Kidney (tissue), 14 donors: ENCODE results near the gene LDB1. TPM values are rescaled to one million over a fixed set of nuclear protein-coding genes. Genes with fewer than 3 reads are reported as not detected.

Source experiments
- DNase-seq, 5 donors: peaks; one replicate each; pipeline ENCODE4 v3.0.0-alpha.2; 2013 to 2020
- FAIRE-seq: peaks from 2 replicates; lab custom pipeline; 2012; peaks lifted over from hg19 to GRCh38; lab: Jason Lieb, UNC
- H3K27ac ChIP-seq, 2 donors: one replicate each; pipeline ENCODE4 v1.7.0; 2013; ENCODE audit warnings: low read depth in 2 of 2, low read length in 2 of 2, inconsistent platforms in 1 of 2
- H3K27me3 ChIP-seq: one replicate; pipeline ENCODE4 v1.7.1; 2013; ENCODE audit warnings: low read length, inconsistent platforms; ENCODE audit not compliant: control insufficient read depth, insufficient read depth
- H3K36me3 ChIP-seq, 3 donors: one replicate each; pipeline versions ENCODE4 v1.7.0 to v1.7.1; 2013; ENCODE audit warnings: low read length in 3 of 3, control low read depth in 1 of 3, inconsistent platforms in 1 of 3; ENCODE audit not compliant: insufficient read depth in 3 of 3, control insufficient read depth in 2 of 3
- H3K4me1 ChIP-seq, 3 donors: one replicate each; pipeline versions ENCODE4 v1.7.0 to v1.7.1; 2013; ENCODE audit warnings: low read length in 3 of 3, inconsistent platforms in 1 of 3, low read depth in 1 of 3; ENCODE audit not compliant: control insufficient read depth in 2 of 3, insufficient read depth in 2 of 3
- H3K4me3 ChIP-seq, 3 donors: one replicate each; pipeline versions ENCODE4 v1.7.0 to v1.8.1; 2013; ENCODE audit warnings: low read length in 3 of 3, control low read depth in 1 of 3, inconsistent platforms in 1 of 3
- H3K9ac ChIP-seq, 3 donors: one replicate each; pipeline versions ENCODE4 v1.7.0 to v1.7.1; 2013; ENCODE audit warnings: low read length in 3 of 3, control low read depth in 1 of 3, inconsistent platforms in 1 of 3
- H3K9me3 ChIP-seq, 3 donors: one replicate each; pipeline versions ENCODE4 v1.7.0 to v1.7.1; 2013; ENCODE audit warnings: low read length in 3 of 3, control low read depth in 1 of 3, inconsistent platforms in 1 of 3; ENCODE audit not compliant: control insufficient read depth in 2 of 3, insufficient read depth in 1 of 3
- intact Hi-C: fragments of 100-400 bp; cut with DNase I; formaldehyde crosslinking; loops from one replicate; pipeline ENCODE4 v1.11.1; 2022
- polyA plus RNA-seq: library from polyadenylated mRNA; stranded (reverse); fragments of 350-450 nt; fragmentation: Illumina TruSeq; extraction: RNeasy Lipid Tissue Mini Kit (QIAGEN cat#74804); gene quantifications from one replicate; pipeline ENCODE4 v1.2.3, GENCODE V29; 2014; ENCODE audit warnings: low read depth, low replicate concordance; ENCODE audit not compliant: insufficient read depth
- total RNA-seq: library from RNA; stranded (reverse); fragmentation: NEBNext Ultra II Directional; extraction: Animal tissue kit (Norgen Biotek cat#: 25700); gene quantifications from one replicate; pipeline ENCODE4 v1.2.1, GENCODE V29; 2021
- TF ChIP-seq, protein P1 (sequence below): IDR thresholded peaks from 3 replicates; pipeline ENCODE4 v1.5.1; 2012; ENCODE audit warnings: mild to moderate bottlenecking, moderate library complexity, borderline replicate concordance; ENCODE audit not compliant: insufficient read depth; ENCODE audit errors: extremely low read depth
- donor health status: control.
- donor health status: control.
- donor health status: control.
- donor health status: control.
- donor health status: control.
- donor health status: DM: yes; HTN: yes; CAD: no.
- donor health status: Normal renal cell carcinoma (clear cell type).

LDB1 gene
- total and polyA plus RNA-seq, 2 donors from 2014 or later, result 27.9 to 56.1 TPM

DNA sequence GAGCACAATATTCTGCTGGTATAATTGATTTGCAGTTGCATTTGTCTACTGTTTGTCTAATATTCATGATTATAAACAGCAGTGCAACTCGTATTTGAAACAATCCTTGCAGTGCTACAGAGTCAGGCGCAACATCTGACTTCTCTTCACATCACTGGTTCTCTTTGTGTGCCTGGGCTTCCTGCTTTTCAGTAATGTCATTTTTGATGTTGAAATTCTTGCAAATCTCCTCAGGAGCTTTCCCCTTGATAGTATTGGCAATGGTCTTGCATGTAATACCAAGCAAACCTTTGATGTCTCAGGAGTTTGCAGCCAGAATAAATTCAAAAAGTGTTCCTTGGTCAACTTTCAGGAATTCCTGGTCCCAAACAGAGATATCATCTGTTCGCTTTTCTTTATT lies 34.8 kb downstream of the LDB1 start:
- DNase-seq (peak in 1 of 5 donors; percentile 6), FAIRE-seq (no peak)
- Histone ChIP-seq H3K9ac (no peak overlapping the region), H3K36me3 (no peaks in the 10 kb centered on the region), H3K9me3 (no peaks in the 10 kb centered on the region), H3K27ac (no peak overlapping the region), H3K4me3 (no peak overlapping the region), H3K27me3 (no peaks in the 10 kb centered on the region), H3K4me1 (no peaks in the 10 kb centered on the region)
- TF ChIP-seq, protein P1, sequence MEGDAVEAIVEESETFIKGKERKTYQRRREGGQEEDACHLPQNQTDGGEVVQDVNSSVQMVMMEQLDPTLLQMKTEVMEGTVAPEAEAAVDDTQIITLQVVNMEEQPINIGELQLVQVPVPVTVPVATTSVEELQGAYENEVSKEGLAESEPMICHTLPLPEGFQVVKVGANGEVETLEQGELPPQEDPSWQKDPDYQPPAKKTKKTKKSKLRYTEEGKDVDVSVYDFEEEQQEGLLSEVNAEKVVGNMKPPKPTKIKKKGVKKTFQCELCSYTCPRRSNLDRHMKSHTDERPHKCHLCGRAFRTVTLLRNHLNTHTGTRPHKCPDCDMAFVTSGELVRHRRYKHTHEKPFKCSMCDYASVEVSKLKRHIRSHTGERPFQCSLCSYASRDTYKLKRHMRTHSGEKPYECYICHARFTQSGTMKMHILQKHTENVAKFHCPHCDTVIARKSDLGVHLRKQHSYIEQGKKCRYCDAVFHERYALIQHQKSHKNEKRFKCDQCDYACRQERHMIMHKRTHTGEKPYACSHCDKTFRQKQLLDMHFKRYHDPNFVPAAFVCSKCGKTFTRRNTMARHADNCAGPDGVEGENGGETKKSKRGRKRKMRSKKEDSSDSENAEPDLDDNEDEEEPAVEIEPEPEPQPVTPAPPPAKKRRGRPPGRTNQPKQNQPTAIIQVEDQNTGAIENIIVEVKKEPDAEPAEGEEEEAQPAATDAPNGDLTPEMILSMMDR, result no peak
- intact Hi-C loops, result no loop called here

DNA sequence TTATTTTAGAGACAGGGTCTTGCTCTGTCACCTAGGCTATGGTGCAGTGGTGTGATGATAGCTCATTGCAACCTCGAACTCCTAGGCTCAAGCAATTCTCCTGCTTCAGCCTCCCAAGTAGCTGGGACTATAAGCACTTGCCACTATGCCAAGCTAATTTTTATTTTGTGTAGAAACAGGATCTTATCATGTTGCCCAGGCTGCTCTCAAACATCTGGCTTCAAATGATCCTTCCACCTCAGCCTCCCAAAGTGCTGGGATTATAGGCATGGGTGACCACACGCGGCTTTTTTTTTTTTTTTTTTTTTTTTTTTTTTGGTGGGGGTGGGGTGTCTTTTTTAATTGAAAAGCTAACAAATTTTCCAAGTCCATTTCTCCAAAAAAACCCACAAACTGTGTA lies 36.6 kb downstream of the LDB1 start:
- H3K4me1 ChIP-seq, result no peaks in the 10 kb centered on the region
- DNase-seq, result no peak
- TF ChIP-seq, protein P1, result no peak
- H3K27me3 ChIP-seq, result no peaks in the 10 kb centered on the region
- intact Hi-C loops, result no loop called here
- no peaks in the 10 kb centered on the region for H3K36me3 ChIP-seq
- FAIRE-seq, result no peak
- no peak overlapping the region for H3K9ac ChIP-seq
- no peak overlapping the region for H3K4me3 ChIP-seq
- H3K9me3 ChIP-seq, result no peaks in the 10 kb centered on the region
- no peak overlapping the region for H3K27ac ChIP-seq

GRCh38 chr10:102072673-102073527 lies 47.3 kb downstream of the LDB1 start:
- Histone ChIP-seq H3K4me3 (no peak overlapping the region), H3K4me1 (peaks cover 0 to 6% (median 0%) of the 10 kb centered on the region in 3 donors), H3K27ac (no peak overlapping the region), H3K36me3 (peaks cover 0 to 4% (median 0%) of the 10 kb centered on the region in 3 donors), H3K9me3 (no peaks in the 10 kb centered on the region), H3K9ac (no peak overlapping the region), H3K27me3 (no peaks in the 10 kb centered on the region)
- TF ChIP-seq, protein P1, result peak; percentile 88
- intact Hi-C loops, result no loop called here
- DNase-seq, result peak; percentile 70 to 86 (median 77)
- FAIRE-seq, result no peak
